NCI-H2227 (cell line): ENCODE data around the gene RPP25L.
A peak's percentile ranks its signal among the peaks of the same experiment; 100 is the strongest.

ENCODE experiments used
- DNase-seq: peaks from one replicate; lab custom pipeline; 2025; ENCODE audit not compliant: unreplicated experiment; lab: John Stamatoyannopoulos, UW

Gene RPP25L

DNA sequence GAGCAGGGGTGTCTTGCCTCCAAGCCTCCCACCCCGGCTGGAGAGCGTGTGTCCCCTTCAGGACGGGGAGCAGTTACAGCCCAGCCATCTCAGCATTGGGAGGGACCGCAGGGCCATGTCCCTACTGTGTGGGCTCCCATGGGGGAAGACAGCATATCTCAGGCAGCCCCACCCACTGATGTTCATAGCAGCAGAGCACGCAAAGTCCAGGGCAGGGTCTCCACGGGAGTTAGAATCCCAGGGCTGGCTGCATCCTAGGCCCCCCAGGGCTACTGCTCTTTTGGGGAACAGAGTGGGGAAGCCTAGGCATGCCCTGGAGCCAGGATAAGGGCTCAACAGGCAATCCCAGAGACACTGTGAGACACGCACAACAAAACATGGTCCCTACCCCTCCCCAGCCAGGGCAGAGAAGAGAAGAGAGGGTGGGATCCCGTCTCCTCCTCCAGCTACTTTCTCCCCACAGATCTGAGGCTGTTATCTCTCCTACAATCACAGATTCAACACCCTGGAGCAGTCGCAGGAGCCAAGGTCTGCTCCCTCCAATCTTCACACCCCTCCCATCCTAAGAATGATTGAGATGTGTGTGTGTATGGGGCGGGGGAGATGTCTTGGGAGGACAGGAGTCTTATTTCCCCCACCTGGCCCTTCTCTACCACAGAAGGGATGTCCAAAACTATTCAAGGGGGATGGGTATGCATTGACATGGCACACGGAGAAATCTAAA lies 25.8 kb downstream of the RPP25L start:
- DNase-seq, result no peak

GRCh38 chr9:34584970-34585369 lies 26.9 kb downstream of the RPP25L start:
- DNase-seq, result no peak

DNA sequence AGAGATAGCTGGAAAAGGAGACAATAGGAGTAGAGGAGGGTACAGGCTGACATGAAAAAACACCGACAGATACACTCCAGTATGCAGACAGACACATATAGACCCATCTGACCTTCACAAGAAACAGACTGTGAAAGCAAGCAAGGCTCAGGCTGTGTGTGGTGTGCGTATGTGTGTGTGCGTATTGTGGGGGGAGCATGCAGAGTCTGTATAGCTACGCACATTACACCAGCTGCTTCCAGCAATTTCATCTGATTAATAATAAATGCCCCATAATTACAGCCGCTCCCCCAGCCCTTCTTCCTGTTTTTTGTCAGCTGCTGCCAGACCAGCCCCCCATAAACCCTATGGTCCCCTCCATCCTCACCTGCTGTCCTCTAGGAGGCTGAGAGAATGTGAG lies 29.1 kb downstream of the RPP25L start:
- DNase-seq, result peak; percentile 24

- DNase-seq, result no peak
These were observed 30.6 kb downstream of the RPP25L start for GRCh38 chr9:34581318-34581717.

DNA sequence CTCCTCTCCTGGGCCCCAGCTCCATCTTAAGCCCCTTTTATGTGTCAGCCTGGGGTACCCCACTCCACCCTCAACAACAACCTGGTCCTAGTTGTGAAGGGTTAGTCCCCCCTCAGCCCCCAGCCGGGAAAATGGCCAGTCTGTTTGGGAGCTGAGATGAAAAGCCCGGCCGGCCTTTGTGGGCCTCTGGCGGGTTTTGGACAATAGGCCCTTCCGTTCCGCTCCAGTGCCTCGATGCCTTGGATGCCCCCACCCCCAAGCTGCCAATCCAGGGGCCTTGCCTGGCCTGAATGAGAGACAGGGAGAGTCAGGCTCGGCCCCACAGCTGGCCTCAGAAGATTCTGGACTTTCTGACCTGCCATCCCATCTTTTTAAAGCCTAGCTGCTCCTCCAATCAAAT lies 31.5 kb downstream of the RPP25L start:
- no peak for DNase-seq

- no peak for DNase-seq
These were observed 32.1 kb downstream of the RPP25L start for GRCh38 chr9:34579808-34580163.

GRCh38 chr9:34579104-34579807 lies 32.6 kb downstream of the RPP25L start:
- DNase-seq, result peak; percentile 43

- DNase-seq, result peak; percentile 57
These were observed 33.4 kb downstream of the RPP25L start for GRCh38 chr9:34578241-34579103.

GRCh38 chr9:34577400-34578240 lies 34.3 kb downstream of the RPP25L start:
- DNase-seq, result peak; percentile 52

DNA sequence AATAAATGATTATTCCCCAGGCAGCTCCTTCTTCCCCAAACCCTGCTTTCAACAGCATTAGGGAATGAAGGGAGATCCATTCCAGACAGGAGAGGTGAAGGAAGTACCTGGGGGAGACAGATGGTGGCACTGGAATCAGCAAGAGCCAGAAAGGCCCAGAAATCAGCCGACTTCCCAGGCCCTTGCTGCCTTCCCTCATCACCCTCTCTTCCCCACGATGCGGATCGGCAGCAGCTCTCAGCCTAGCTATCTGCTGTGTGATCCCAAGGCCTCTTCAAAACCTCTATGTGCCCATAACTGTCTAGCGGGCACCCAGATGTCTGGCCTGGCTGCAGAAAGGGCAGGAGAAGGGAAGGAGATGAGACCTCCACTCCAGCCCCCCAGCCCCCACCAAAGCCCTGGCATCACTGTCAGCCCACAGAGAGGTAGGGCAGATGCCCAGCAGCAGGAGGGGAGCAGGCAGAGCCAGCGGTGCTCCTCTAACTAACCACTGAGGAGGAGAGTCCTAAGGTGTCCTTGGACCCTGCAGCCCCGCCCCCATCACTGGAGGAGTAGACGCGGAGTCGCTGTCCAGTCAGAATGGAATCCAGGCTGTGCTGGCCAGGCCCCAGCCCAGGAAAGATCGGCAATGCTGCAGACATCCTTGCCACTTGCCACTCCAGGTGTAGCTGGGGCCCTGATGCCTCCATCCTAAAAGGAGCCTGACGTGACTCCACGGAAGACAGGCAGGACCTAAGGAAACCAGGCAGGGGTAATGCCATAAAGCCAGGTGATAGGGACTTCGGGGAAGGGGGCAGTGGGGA lies 35.1 kb downstream of the RPP25L start:
- peak; percentile 26 for DNase-seq

DNA sequence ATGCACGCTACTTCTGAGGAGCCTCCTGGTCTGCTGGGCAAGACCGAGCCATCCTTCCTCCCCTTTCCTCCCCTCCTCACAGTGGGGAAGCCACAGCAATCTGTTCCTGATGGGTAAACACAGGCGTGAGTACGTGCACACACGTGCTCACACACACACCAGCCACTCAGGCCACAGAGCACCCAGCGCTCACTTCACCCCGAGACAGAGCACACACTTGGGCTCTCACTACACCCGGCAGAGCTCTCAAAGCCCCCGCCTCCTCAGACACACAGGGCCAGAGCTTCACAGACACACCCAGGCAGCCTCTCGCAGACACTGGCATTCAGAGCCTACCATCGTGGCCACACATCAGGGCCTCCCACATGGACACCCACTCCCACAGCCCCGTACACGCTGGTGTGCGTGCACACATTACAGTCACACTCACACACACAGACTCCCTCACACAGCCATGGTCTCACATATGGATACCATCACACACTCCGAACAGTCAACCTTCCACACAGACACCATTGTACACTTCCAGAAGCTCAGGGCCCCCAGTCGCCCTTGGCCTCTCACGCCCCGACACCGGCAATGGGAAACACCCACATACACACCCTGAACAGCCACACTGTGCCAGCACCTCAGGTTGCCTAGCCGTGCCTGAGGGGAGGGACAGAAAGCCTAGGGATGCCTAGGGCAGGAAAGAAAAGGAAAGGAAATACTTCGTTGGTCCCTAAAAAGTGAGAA lies 35.9 kb downstream of the RPP25L start:
- DNase-seq, result peak; percentile 37

- DNase-seq, result no peak
These were observed 36.7 kb downstream of the RPP25L start for GRCh38 chr9:34575241-34575640.

- DNase-seq, result no peak
These were observed 37.3 kb downstream of the RPP25L start for GRCh38 chr9:34574571-34574970.

- DNase-seq, result no peak
These were observed 38.1 kb downstream of the RPP25L start for GRCh38 chr9:34573599-34574325.

GRCh38 chr9:34572628-34573027 lies 39.3 kb downstream of the RPP25L start:
- no peak for DNase-seq

- DNase-seq, result no peak
These were observed 39.8 kb downstream of the RPP25L start for GRCh38 chr9:34572092-34572491.

DNA sequence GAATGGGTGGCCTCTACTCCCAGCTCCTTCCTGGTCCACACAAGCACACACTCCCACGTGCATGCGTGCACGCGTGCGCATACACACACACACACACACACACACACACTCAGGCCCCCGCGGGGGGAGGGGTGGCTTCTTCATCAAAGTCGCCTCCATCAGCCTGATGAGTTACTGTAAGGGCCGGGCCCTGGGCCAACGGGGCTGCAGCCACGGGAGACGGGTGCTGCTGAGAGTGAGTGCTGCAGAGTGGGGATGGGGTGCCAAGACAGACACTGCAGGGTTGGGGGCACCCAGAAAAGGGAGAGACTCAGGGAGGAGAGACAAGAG lies 40.5 kb downstream of the RPP25L start:
- no peak for DNase-seq

DNA sequence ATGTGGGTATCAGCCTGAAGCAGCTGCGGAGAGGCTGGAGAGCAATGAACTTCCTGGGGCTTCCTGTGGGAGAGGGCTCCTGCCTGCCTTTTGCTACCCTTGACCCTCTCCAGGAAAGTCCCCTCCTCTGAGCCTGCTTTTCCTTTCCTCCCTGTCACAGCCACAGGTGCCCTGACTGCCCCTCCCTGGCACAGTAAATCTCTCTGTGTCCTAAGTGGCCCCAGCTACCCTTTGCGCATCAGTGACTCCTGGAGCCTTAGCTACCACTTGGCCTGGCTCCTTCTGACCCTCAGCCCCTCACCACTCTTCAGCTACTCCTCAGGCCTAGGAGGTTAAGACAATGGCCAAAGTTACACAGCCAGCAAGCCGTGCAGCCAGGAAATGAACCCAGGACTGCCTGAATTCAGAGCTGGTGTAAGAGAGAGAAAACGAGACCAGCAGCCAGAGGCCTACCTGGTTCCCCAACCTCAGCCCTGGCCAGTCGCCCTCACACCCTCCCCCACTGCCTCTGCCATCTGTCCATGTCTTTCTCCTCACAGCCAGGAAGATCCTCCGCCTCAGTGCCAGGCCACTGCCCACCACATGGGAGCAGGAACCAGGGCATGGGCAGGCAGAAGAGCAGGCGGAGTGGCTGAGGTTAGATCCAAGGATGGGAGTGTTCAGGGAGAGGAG lies 41.0 kb downstream of the RPP25L start:
- no peak for DNase-seq
